Measurements from ENCODE around the gene CHN1.

GRCh38 chr2:174753038-174753633, 252.0 kb downstream of the CHN1 start:
- no peak for TF ChIP-seq POLR2A (IDR thresholded peaks at IDR 0.05)
- TF ChIP-seq CTCF (IDR thresholded peaks at IDR 0.05), result no peak
